HepG2 (cell line): ENCODE measurements around the gene TMEM127. TPM values are rescaled to one million over a fixed set of nuclear protein-coding genes. Genes with fewer than 3 reads are reported as not detected.

Experiments used
- ATAC-seq: fragments of 200-7000 bp; cut with Tn5 transposase; 3 replicates; pipeline ENCODE4 v1.9.1; 2020; ENCODE audit warnings: mild to moderate bottlenecking, moderate library complexity
- BruUV-seq: library from RNA; stranded (reverse); fragments of 400-500 nt; replicated peaks from 2 replicates; lab custom pipeline; 2021; lab: Mats Ljungman, UMichigan
- CTCF ChIA-PET: fragments of 300-600 bp; formaldehyde crosslinking; extraction: SDS; loops from one replicate; lab custom pipeline; 2021; ENCODE audit warnings: low total read pairs, inconsistent platforms, low intra/inter-chr PET ratio; lab: Yijun Ruan, JAX
- POLR2A ChIA-PET: fragments of 350-600 bp; sonication (Branson Sonifier 250); formaldehyde crosslinking; loops from one replicate; lab custom pipeline; 2020; ENCODE audit warnings: antibody characterized with exemption, inconsistent platforms; lab: Yijun Ruan, JAX
- DNase-seq: peaks from one replicate; pipeline ENCODE4 v3.0.0-alpha.2; 2015; ENCODE audit warnings: low spot score
- FAIRE-seq: peaks from 3 replicates; lab custom pipeline; 2011; peaks lifted over from hg19 to GRCh38; lab: Jason Lieb, UNC
- H2AFZ ChIP-seq: one replicate; pipeline ENCODE4 v1.6.1; 2011; ENCODE audit warnings: low read length, inconsistent platforms
- H3K27ac ChIP-seq: fragments of 300-600 bp; 3 replicates; pipeline ENCODE4 v1.8.0; 2011; ENCODE audit warnings: mixed run types, mild to moderate bottlenecking, mixed read lengths, low read length, inconsistent platforms; ENCODE audit not compliant: insufficient read depth; ENCODE audit errors: extremely low read length
- H3K27me3 ChIP-seq, 2 experiments: fragments of 200-600 bp in 1 of 2; 2 replicates in 1 of 2; 3 replicates in 1 of 2; pipeline versions ENCODE4 v1.6.0 to v1.8.0; 2011; ENCODE audit warnings: low read length in 2 of 2, mild to moderate bottlenecking in 2 of 2, moderate library complexity in 2 of 2, inconsistent platforms in 1 of 2; ENCODE audit not compliant: insufficient read depth in 2 of 2, control insufficient read depth in 1 of 2
- H3K36me3 ChIP-seq, 2 experiments: fragments of 200-600 bp in 1 of 2; replicated peaks in 1 of 2; 2 replicates in 1 of 2; 3 replicates in 1 of 2; pipeline versions ENCODE4 v1.5.1 to v1.8.0; 2011; ENCODE audit warnings: low read length in 2 of 2, inconsistent platforms in 1 of 2; ENCODE audit not compliant: insufficient read depth in 2 of 2, control insufficient read depth in 1 of 2
- H3K4me1 ChIP-seq: 2 replicates; pipeline ENCODE4 v1.5.1; 2012; ENCODE audit warnings: low read length, inconsistent platforms; ENCODE audit not compliant: insufficient read depth
- H3K4me2 ChIP-seq: 2 replicates; pipeline ENCODE4 v1.6.0; 2011; ENCODE audit warnings: low read depth, low read length, inconsistent platforms
- H3K4me3 ChIP-seq, 3 experiments: fragments of 200-600 bp in 1 of 3; sonication (generic), shearing (Covaris generic) in 1 of 3; replicated peaks in 1 of 3; 2 replicates each; pipeline ENCODE4 v1.5.1; 2011 to 2016; ENCODE audit warnings: low read length in 3 of 3, inconsistent platforms in 2 of 3, low read depth in 2 of 3, mild to moderate bottlenecking in 2 of 3, control low read depth in 1 of 3, mixed read lengths in 1 of 3; ENCODE audit not compliant: insufficient read depth in 1 of 3
- H3K79me2 ChIP-seq: one replicate; pipeline ENCODE4 v1.6.1; 2011; ENCODE audit warnings: low read length, inconsistent platforms; ENCODE audit not compliant: insufficient read depth
- H3K9ac ChIP-seq: 2 replicates; pipeline ENCODE4 v1.6.0; 2011; ENCODE audit warnings: mild to moderate bottlenecking, low read depth, low read length, inconsistent platforms; ENCODE audit not compliant: insufficient read depth
- H3K9me3 ChIP-seq: 2 replicates; pipeline ENCODE4 v1.5.1; 2012; ENCODE audit warnings: mild to moderate bottlenecking, low read length
- H4K20me1 ChIP-seq: 2 replicates; pipeline ENCODE4 v1.6.0; 2011; ENCODE audit warnings: inconsistent platforms, mild to moderate bottlenecking, low read length, moderate library complexity; ENCODE audit not compliant: insufficient read depth
- CENPBD1 ChIP-seq: sonication (generic); formaldehyde crosslinking; IDR thresholded peaks from 2 replicates; pipeline ENCODE4 v1.8.0; 2022; ENCODE audit warnings: missing genetic modification reagents, low read depth, mild to moderate bottlenecking, borderline replicate concordance
- CSRNP1 ChIP-seq: sonication (generic); formaldehyde crosslinking; IDR thresholded peaks from 2 replicates; pipeline ENCODE4 v1.8.1; 2023; ENCODE audit warnings: mild to moderate bottlenecking, missing genetic modification reagents
- NRL ChIP-seq: sonication (generic); formaldehyde crosslinking; IDR thresholded peaks from 2 replicates; pipeline ENCODE4 v1.5.0; 2020; ENCODE audit warnings: missing genetic modification reagents, mild to moderate bottlenecking, moderate library complexity, borderline replicate concordance
- RARG ChIP-seq: sonication (generic); formaldehyde crosslinking; IDR thresholded peaks from 2 replicates; pipeline ENCODE4 v1.4.0; 2020; ENCODE audit warnings: low read depth, mild to moderate bottlenecking, missing genetic modification reagents
- THAP11 ChIP-seq: IDR thresholded peaks from 2 replicates; pipeline ENCODE4 v1.6.1; 2016; ENCODE audit warnings: missing biosample characterization, missing genetic modification reagents
- ZKSCAN8 ChIP-seq: IDR thresholded peaks from 2 replicates; pipeline ENCODE4 v1.6.1; 2016; ENCODE audit warnings: borderline replicate concordance, missing genetic modification reagents, missing compliant biosample characterization
- ZNF124 ChIP-seq: sonication (generic); formaldehyde crosslinking; IDR thresholded peaks from 2 replicates; pipeline ENCODE4 v1.4.0; 2020; ENCODE audit warnings: missing genetic modification reagents
- ZNF3 ChIP-seq: IDR thresholded peaks from 2 replicates; pipeline ENCODE4 v1.7.0; 2017; ENCODE audit warnings: inconsistent platforms
- ZNF407 ChIP-seq: sonication (generic); formaldehyde crosslinking; IDR thresholded peaks from one replicate; pipeline ENCODE4 v1.5.1; 2020; ENCODE audit warnings: mild to moderate bottlenecking, missing genetic modification reagents; ENCODE audit errors: not compliant biosample characterization
- ZNF510 ChIP-seq: sonication (generic); formaldehyde crosslinking; IDR thresholded peaks from 2 replicates; pipeline ENCODE4 v1.4.0; 2020; ENCODE audit warnings: low read depth, mild to moderate bottlenecking, missing genetic modification reagents
- ZNF543 ChIP-seq: sonication (generic); formaldehyde crosslinking; IDR thresholded peaks from 2 replicates; pipeline ENCODE4 v1.4.0; 2020; ENCODE audit warnings: mild to moderate bottlenecking, missing genetic modification reagents
- ZNF740 ChIP-seq: sonication (generic); formaldehyde crosslinking; IDR thresholded peaks from 2 replicates; pipeline ENCODE4 v1.4.0; 2020; ENCODE audit warnings: missing genetic modification reagents
- ZNF841 ChIP-seq: sonication (generic); formaldehyde crosslinking; IDR thresholded peaks from 2 replicates; pipeline ENCODE4 v1.8.1; 2023; ENCODE audit warnings: missing genetic modification reagents, borderline replicate concordance
- ZSCAN9 ChIP-seq: IDR thresholded peaks from 2 replicates; pipeline ENCODE4 v1.6.1; 2016; ENCODE audit warnings: borderline replicate concordance
- WGBS: methylation state at CpG from one replicate; pipeline ENCODE4 v1.1.6; 2017; ENCODE audit warnings: low lambda C conversion rate; 5-methylcytosine and 5-hydroxymethylcytosine counted together
- in situ Hi-C: cut with HindIII; loops from 2 replicates; pipeline ENCODE4 v1.10.0; 2017; ENCODE audit warnings: low pct_unique_long_range_greater_than_20kb; ENCODE audit not compliant: extremely low pct_ligation_motif_present
- intact Hi-C: fragments of 100-400 bp; cut with micrococcal nuclease; formaldehyde crosslinking; loops from one replicate; pipeline ENCODE4 v1.10.0; 2022; ENCODE audit not compliant: unreplicated experiment
- polyA plus RNA-seq, 8 experiments: library from polyadenylated mRNA; depleted of rRNA in 3 of 8; stranded (reverse) in 7 of 8; unstranded in 1 of 8; fragments of >200 nt; fragmentation: Illumina TruSeq in 4 of 8; extraction: Trizol in 4 of 8; gene quantifications; 2 replicates each; pipeline versions ENCODE4 v1.2.1 to v1.2.3, GENCODE V29; 2011 to 2016; ENCODE audit warnings: low read depth in 4 of 8, missing spikeins in 1 of 8, mixed read lengths in 1 of 8; ENCODE audit not compliant: insufficient read depth in 1 of 8
- total RNA-seq, 5 experiments: library from RNA; depleted of rRNA; stranded (reverse); fragments of >200 nt; fragmentation: Illumina TruSeq; extraction: Trizol; gene quantifications; 2 replicates each; pipeline ENCODE4 v1.2.3, GENCODE V29; 2016; ENCODE audit warnings: low read depth in 1 of 5

Gene TMEM127
- total and polyA plus RNA-seq, 2 of the 13 experiments (the other 11 are each of a cell fraction or from before 2014, with no cell fraction given) = 21.5 to 33.9 TPM

GRCh38 chr2:96256611-96257113, 9.1 kb downstream of the TMEM127 start:
- Histone ChIP-seq H3K4me3 (no peak overlapping the region), H3K27me3 (no peaks in the 10 kb centered on the region), H3K27ac (no peak overlapping the region), H3K4me2 (no peak overlapping the region), H4K20me1 (no peaks in the 10 kb centered on the region), H3K79me2 (peaks cover 33% of the 10 kb centered on the region), H3K36me3 (peaks cover 26 to 54% of the 10 kb centered on the region in 2 experiments), H2AFZ (no peak overlapping the region), H3K9ac (no peak overlapping the region), H3K4me1 (peaks cover 61% of the 10 kb centered on the region), H3K9me3 (no peaks in the 10 kb centered on the region)
- POLR2A ChIA-PET = interaction anchor here (1.1 to 6.5 kb wide), 3 partner anchors 10 to 49 kb away, joined by 4 to 35 read pairs (median 6); partner anchors contain the start of genes CIAO1, STARD7 and TMEM127
- CTCF ChIA-PET = no interaction called here
- ATAC-seq = no peak
- no peak for DNase-seq
- BruUV-seq = no TSS peak
- intact Hi-C loops = no loop called here
- no peak for FAIRE-seq
- in situ Hi-C loops = no loop called here
- 94% methylated on average over 6 of the region's 6 CpGs for WGBS
- TF ChIP-seq ZNF407 = no peak
- no peak for TF ChIP-seq ZNF543 (CRISPR knock-in tag)
- no peak for TF ChIP-seq NRL (CRISPR knock-in tag)
- no peak for TF ChIP-seq ZNF124 (CRISPR knock-in tag)
- no peak for TF ChIP-seq ZNF841 (CRISPR knock-in tag)
- no peak for TF ChIP-seq ZNF510 (CRISPR knock-in tag)
- TF ChIP-seq CSRNP1 (CRISPR knock-in tag) = no peak
- no peak for TF ChIP-seq CENPBD1 (CRISPR knock-in tag)
- no peak for TF ChIP-seq ZSCAN9 (CRISPR knock-in tag)
- no peak for TF ChIP-seq ZKSCAN8 (CRISPR knock-in tag)
- no peak for TF ChIP-seq THAP11 (CRISPR knock-in tag)
- no peak for TF ChIP-seq ZNF740 (CRISPR knock-in tag)
- no peak for TF ChIP-seq ZNF3
- TF ChIP-seq RARG (CRISPR knock-in tag) = no peak
